NCI-H1105 treated with DMSO at 0.1 percent for 48 hours (cell line): Measurements from ENCODE around the gene PTER.

Experiments
- DNase-seq: peaks from one replicate; lab custom pipeline; 2025; lab: John Stamatoyannopoulos, UW

Gene PTER, protein sequence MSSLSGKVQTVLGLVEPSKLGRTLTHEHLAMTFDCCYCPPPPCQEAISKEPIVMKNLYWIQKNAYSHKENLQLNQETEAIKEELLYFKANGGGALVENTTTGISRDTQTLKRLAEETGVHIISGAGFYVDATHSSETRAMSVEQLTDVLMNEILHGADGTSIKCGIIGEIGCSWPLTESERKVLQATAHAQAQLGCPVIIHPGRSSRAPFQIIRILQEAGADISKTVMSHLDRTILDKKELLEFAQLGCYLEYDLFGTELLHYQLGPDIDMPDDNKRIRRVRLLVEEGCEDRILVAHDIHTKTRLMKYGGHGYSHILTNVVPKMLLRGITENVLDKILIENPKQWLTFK

DNA sequence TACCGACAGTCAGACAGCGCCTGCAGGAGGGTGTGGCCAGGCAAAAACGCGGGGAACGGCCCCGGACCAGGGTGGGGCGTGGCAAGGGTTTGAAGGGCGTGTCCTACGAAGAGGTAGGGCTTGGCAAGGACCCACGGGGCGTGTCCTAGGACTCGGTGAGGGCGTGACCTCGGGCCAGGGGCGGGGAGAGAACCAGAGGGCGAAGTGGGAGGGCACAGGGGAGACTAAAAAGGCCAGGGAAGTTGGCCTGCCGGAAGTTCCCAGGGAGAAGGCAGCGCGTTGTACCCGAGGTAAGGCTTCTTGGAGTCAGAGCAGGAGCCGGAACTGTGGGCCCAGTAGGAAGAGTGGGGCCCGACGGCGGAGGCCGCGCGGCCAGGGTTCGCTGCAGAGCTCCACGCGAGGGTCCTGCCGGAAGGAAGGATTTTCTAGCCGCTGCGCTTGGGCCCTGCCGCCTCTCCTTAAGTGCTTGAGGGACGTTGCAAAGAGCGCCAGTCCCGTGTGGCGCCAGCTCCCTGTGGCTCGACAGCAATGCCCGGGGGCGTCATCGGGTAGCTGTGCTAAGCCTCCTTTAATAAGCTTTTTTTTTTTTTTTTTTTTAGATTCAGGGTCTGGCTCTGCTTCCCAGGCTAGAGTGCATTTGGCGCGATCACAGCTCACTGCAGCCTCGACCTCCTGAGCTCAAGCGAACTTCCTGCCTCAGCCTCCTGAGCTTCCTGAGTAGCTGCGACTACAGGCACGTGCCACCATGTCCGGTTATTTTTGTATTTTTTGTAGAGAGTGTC lies at the start of gene PTER:
TSS of gene PTER (plus strand) at position 253 of the 782 bp plus-strand sequence. CDS start 47,375 bp downstream, outside the sequence.
- DNase-seq, result peak; percentile 86

DNA sequence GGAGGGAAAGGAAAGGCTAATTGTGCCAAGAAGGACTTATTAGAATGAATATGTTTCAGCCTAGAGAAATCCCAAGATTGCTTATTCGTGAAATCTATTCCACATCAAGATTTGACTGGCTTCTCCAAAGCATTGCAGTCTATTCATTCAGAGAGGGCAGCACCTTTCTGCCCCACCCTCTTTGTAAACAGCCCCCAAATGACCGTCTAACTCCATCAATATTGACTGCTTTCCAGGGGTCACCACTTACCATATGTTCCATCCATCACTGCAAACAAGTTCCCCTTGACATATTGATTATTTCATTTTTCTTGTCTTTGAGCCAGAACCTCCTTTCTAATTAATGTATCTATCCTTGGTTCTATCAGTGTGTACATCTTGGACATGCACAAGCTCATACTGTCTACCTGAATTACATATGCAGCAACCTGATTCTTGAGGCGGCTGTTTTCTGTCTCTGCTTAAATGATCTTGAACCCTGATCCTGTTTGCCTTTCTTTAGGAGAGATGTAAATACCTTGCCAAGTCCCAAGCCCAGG lies 44.2 kb upstream of the PTER start:
- no peak for DNase-seq

DNA sequence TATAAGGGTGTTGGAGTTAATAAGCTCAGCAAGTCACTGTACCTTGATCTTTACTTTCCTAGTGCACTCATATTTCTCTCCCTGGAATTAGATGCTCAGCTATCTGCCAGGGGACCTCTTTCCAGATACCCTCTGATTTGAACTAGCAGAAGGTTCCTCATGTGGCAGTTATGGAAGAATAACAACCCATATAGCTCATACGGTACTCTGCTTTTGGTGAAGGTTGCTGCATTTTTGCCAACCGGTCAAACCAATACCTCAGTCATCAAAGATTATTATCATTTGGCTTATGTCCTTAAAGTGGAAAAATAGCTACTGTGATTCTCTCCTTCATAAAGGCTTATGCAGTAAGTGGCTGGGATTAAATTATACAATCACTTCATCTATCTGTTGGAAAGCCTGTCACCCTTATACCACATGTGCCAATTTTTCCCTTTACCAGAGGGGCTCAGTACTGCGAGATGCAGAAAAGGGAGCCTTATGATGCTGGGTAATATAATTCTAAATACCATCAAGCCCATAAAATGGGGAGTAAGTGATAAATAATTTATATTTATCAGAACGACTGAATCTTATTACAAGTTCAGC lies 43.4 kb upstream of the PTER start:
- no peak for DNase-seq

DNA sequence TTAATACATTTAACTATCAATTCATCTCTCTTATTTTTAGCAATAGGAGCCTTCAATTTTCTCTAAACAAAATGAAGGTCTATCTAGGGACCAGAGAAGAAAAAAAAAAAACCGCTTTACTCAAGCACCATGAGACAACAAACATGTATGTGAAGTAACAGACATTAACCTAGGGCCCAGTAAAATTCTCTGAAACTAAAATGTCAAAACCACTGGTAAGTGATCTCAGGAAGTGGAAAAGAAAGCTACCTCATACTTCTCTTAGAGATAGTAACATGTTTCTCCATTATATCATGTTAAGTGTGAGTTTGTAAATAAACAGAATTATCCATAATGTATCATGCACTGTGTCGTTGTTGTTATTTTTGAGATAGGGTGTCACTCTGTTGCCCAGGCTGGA lies 35.4 kb upstream of the PTER start:
- DNase-seq, result no peak

DNA sequence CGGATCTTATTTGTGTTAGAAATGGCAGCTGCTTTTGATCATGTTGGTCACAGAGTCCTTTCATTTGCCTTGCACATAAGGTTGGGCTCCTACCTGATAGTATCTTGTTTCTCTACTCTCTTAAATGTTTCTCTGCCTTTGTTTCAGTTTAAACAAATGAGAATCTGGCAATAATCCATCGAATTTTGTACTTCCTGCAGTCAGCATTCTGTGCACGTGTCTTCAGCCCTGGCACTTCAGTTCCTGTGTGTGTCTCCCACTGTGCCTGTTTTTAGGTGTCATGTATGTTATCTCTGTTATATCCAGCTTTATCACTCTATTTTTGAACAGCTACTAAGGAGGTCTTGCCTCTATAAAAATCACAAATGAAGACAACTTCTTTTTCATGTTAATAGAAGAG lies 28.4 kb upstream of the PTER start:
- peak; percentile 9 for DNase-seq

DNA sequence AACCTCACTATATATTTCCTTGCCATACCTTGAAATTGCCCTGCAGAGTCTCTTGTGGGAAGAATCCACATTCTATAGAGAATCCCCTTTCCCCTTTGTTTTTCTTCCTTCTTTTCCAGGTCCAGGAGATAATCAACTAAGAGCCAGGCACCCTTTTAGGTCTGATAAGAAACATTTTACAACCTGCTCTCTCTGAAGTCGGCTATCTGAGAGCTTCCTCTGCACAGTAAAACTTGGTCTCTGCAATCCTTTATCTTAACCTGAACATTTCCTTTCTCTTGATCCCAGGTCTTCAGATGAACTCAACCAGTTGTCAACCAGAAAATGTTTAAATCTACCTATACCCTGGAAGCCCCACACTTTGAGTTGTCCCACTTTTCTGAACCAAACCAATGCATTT lies 19.5 kb upstream of the PTER start:
- no peak for DNase-seq

DNA sequence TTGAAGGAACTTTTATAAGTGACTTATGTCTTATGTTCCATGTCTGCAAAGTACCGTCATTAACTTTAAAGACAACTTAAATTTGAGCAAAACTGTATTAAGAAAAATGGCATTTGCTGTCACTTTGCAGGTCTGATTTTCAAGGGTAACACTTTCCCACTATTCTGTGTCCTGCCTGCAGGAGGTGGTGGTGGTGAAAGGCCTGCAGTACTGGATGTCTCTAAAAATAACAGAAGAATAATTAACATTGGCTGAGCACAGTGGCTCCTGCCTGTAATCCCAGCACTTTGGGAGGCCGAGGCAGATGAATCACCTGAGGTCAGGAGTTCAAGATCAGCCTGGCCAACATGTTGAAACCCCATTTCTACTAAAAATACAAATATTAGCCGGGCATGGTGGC lies 13.2 kb upstream of the PTER start:
- no peak for DNase-seq

DNA sequence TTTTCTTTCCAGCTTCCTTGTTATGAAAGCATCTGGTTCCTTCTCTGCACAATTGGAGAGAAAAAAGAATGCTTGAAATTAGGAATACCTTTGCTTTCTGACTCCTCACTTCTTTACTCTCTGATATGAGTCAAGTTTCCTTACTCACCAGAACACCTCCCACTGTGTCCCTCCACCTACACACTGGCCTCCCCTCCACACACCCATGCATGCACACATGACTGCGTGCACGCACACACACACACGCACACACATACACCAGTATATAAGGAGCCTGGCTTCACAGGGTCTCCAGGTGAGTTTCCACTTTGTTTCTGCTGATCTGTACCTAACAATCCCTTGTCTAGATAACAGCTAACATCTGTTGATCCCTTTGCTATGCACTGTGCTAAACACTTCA lies 11.4 kb upstream of the PTER start:
- DNase-seq, result no peak

DNA sequence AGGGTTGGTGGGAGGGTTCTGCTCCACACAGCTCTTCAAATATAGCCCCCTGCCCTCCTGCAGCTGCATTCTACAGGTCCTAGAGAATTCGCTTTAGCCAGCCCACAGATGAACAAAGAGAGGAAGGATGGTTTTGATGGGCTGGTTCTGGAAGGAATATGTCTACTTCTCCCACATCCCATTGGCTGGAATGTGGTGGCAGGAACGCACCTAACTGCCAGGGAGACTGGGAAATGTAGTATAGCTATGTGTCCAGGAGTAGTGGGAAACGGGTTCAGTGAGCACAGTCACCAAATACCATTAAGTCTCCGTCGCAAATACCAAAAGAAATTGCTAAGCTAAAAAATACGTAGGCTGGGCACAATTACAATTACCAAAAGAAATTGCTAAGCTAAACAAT lies 7.3 kb upstream of the PTER start:
- DNase-seq, result no peak

DNA sequence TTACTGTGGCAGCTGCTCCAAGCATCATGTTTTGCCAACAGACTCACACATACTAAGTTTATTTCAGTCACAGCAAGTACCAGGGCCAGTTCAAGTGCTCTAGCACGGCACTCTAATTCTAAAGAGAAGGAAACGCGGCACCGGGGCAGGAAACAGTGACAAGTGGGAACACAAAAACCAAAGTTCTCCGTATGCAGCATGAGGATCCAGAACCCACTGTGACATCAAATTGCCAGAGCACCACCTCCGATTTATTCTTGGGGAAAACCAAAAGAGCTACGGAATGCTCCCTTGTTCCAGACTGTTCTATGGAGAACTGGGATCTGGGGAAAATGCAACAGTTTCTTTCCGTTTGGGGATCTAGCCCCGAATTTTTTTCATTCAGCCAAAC lies 448 bp upstream of the PTER start:
- DNase-seq, result no peak

DNA sequence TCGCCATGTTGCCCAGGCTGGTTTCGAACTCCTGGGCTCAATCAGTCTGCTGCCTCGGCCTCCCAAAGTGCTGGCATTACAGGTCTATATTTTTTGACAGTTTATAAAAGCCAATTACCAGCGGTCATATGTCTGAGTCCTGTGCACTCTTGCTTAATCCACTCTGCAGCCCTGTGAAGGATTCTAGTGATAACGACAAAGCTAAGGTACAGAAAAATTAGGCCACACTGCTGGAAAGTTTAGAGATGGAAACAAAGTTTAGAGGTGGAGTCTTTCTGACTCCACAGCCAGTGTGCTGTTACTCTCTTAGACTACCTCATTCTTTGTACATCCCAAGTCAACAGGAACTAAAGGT lies 707 bp downstream of the PTER start:
- no peak for DNase-seq

DNA sequence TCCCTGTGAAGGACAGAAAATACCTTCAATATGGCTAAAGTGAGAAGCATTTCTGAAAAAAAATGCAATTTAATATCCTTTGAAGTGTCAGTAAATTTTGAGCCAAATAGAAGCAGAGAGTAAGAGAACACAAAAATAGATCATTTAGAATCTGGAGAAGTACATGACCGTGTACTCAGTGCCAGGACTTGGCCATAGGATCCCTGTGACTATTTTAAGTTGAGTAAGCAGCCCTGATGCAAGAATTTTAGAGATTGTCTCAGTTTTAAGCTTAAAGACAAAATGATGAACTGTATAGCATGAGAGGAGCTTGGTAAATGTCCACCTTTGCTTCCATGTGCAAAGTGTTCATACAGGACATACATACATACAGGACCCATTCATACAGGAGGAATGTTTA lies 2.5 kb downstream of the PTER start:
- DNase-seq, result no peak

DNA sequence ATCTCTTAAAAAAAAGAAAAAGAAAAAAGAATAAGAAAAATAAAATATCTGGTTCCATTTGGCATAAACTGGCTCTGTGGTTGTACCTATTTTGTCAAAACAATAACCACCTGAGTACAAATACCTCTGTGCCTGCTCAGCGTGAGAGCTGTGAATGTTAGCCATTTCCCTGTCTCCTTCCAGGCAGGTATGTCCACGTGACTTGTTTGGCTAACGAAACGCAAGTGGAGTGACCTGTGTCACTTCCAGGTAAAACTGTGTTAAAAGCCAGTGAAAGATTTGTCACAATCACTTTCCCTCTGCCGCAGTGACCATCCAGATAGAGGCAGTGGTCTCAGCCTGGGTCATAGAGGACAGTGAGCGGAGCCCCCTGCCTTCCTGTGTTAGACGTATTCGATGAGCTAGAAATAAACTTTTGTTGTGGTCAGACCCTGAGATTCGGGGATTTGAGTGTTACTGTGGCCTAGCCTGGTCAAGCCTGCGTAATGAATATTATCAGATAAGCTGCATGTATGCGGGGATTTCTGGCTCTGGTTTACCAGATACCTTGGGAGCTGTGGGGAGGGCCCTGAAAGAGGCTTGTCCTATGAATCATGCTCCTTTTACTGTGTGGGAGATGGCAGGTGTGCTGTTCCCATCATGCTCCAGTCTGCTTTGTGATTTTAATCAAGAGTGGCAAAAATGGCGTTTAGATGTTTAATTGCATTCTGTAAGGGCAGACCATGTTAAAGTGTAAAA lies 3.8 kb downstream of the PTER start:
- DNase-seq, result no peak

DNA sequence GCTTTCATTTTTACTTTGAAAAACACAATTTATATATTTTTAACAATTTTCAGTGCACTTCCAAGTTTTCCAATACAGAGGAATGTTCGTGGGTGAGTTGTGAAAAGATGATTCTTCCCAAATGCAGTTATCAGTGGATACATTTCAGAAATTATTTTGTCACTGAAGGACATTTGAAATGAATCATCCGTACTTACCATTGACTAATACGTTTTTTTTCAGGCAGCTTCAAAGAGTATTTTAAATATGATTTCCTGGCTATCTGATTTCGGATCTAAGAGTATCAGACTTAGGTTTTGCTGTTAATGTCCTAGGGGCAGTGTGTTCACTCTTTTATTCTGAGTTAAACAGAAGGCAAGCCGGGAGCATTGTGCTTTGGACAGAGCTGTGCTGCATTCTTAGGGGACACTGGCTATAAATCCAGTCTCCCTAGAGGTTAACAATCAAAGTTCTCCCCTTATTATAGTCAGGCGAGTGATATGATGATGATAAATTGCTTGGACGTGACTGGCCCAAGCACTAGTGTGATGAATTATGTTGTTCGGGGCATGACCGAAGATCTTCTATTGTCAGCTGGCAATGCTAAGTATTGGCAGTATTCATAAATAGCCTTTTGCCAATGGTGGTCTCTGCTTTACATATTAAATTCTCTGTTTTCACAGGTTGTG lies 4.5 kb downstream of the PTER start:
- no peak for DNase-seq

DNA sequence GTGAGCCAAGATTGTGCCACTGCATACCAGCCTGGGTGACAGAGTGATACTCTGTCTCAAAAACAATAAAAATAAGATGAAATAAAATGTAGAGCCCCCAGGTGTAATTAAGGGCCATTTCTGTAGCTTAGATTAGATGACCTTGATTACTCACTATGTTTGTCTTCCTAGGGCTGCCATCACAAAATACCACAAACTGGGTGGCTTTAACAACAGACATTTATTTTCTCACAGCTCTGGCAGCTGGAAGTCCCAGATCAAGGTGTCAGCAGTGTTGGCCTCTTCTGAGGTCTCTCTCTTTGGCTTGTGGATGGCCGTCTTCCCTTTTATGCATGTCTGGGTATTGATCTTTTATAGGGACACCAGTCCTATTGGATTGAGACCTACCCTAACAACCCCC lies 6.1 kb downstream of the PTER start:
- DNase-seq, result no peak

DNA sequence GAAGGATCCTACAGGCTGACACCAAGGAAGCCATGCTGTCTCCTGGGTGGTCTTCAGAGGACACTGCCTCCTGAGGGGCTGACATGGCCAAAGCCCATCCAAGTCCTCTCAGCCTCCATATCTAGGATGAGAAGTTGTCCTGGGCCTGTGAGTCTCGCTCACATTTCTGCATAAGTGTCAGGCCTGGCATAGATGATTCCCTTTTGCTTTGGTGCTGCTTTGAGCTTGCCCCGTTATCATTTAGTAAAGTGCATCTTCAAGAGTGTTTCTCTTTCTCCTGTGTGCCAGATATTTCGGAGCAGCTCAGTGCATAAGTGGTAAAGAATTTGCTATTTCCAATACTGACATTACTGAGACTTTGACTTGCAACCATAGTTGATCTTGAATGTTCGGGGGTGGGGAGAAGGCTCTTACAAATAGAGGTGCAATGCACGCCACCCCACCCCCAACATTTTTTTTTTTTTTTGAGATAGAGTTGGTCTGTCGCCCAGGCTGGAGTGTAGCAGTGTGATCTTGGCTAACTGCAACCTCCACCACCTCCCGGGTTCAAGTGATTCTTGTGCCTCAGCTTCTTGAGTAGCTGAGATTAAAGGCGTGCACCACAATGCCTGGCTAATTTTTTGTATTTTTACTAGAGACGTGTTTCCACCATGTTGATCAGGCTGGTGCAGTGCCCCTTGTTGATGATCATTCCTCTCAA lies 9.1 kb downstream of the PTER start:
- no peak for DNase-seq

DNA sequence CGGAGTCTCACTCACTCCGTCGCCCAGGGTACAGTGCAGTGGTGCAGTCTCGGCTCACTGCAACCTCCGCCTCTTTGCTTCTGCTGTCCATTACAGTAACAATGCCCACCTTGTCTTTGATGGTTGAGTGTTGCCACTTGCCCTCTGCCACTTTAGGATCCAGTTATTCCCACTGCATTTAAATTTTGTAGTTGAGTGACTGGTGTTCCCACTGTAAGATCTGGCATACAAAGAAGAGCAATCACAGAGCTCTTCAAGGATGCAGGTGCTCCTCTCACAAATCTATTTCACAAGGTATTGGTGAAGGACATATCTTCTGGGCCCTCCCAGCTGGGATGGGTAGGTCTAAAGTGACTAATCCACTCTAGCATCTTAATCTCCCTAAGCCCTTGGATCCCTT lies 12.6 kb downstream of the PTER start:
- no peak for DNase-seq

DNA sequence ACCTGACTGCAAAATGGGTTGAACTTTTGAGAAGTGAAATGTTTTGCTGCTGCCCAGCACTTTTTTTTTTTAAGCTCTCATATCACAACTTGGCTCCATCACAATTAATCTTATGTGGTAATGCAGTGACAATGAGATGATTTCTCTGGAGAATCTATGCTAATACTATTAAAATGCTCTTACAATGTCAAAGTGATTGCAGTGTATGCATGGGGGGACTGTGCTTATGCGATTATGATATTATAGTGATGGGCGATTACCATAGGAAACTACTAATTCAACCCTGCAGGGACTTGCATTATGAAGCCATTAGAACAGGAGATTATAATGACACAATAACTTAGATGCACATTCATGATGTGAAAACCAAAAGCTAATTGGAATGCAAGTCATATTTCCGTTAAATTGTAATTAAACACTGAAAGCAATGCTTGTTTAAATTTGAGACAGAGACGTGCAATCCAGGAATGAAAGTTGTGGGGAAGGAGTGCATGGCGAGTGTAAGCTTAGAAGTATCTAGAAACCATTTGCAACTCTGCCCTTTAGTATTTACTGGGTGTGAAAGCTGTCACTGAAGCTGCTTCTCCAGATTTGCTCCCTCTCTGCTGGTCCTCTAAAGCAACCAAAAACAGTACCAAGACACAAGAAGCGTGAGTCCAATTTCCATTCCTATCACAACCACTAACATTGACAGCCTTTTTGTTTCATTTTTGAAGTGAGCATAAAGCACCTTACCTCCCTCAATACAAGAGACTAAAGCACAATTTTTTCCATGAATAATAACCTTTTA lies 21.6 kb downstream of the PTER start:
- no peak for DNase-seq

DNA sequence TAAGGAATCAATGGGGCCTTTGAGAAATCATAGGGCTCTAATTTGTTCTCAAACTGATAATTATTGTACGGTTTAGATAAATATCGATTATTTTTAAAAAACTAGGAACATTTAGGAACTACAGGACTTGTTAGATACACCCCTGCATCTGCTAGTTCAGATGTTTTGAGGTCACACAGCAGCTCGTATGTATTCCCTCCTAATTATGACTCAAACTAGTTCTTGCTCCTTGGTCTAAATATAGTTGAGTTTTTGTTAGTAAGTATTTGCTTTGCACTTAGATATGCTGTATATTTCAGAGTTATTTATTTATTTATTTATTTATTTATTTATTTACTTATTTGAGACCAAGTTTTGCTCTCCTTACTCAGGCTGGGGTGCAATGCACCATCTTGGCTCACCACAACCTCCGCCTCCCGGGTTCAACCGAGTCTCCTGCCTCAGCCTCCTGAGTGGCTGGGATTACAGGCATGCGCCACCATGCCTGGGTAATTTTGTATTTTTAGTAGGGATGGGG lies 22.7 kb downstream of the PTER start:
- DNase-seq, result no peak

DNA sequence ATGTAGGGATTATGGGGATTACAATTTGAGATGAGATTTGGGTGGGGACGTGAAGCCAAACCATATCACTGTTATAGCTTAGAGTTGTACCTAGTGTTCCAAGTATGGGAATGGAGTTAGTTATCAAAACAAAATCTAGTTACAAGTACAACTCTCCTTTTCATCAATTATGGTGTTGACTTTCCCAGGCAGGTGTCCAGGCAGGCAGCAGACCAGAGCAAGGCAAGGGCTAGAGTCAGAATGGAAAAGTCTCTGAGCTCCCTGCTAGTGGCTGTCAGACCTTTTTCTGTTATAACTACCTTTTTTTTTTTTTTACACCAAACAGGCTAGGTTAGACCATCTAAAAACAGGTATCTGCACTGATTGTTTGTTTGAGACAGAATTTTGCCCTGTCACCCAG lies 29.2 kb downstream of the PTER start:
- DNase-seq, result no peak
